GM08714 (cell line): Measurements from ENCODE around the gene PNISR.

Experiments
- H3K4me3 ChIP-seq: fragments of 200-500 bp; sonication (Bioruptor generic); 2 replicates; pipeline ENCODE4 v1.5.1; 2014; ENCODE audit warnings: mild to moderate bottlenecking, low read length, inconsistent platforms
- ZNF274 ChIP-seq: IDR thresholded peaks from 2 replicates; pipeline ENCODE4 v1.6.1; 2012; ENCODE audit warnings: mild to moderate bottlenecking, low read depth, low read length

Gene PNISR

DNA sequence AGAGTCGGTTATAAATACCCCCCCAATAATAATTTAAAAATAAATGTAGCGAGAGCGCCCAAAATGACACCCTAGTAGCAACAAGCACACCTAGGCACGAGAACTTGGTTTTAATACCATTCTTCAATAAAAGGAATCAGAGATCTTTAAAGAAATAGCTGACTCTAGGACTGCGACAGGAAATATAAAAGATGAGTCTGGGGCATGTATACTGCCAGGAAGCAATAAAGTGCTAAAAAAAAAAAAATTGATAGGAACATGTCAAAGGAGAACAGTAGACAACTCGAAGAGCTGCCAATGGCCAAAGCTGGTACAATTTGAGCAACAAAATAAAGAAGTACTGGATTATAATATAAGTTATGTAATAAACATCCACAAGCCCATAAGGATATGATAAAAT is 2.2 kb downstream of the PNISR start:
- no peak for TF ChIP-seq ZNF274
- peak overlapping the region; percentile 7; the same call in 1 of the 2 replicates for H3K4me3 ChIP-seq

- no peak overlapping the region for H3K4me3 ChIP-seq
- TF ChIP-seq ZNF274: no peak
Measured at GRCh38 chr6:99416892-99417767, 8.0 kb downstream of the PNISR start.

GRCh38 chr6:99416226-99416625 is 8.9 kb downstream of the PNISR start:
- H3K4me3 ChIP-seq: no peak overlapping the region
- TF ChIP-seq ZNF274: no peak

DNA sequence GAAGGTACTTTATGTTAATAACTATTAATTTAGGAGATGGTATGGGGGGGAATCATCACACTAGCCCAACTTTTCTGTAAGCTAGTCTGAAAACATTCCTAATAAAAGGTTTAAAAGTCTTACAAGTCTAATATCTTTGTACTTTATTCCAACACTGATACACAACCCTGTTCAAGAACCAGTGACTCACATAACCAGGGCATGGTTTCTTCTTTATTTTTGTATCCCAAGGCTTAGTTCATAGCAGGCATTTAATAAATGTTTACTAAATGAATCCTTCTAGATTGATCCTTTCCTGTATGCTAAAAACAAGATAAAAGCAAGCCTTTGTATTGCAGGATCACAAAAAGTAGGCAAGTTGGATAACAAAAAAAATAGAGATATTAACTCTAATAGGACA is 9.7 kb downstream of the PNISR start:
- no peak for TF ChIP-seq ZNF274
- H3K4me3 ChIP-seq: no peak overlapping the region

- no peak for TF ChIP-seq ZNF274
- H3K4me3 ChIP-seq: no peak overlapping the region
Measured at GRCh38 chr6:99412065-99412464, 13.0 kb downstream of the PNISR start.

DNA sequence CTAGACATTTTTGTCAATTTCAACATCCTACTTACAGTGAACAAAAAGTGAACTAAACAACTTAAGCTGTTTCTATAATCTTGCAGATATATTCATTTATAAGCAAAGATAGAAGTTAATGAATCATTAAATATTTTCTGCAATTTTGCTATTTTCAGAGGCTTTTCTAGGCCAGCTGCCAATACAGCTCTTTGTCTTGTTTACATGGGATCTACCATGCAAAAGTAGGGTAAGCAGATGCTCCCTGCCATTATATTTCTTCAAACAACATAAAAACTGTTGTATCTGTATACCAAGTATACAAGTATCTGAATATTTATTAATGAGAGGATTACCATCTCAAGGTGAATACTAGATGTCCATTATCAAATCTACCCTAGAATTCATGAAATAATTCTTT is 15.4 kb downstream of the PNISR start:
- no peak for TF ChIP-seq ZNF274
- H3K4me3 ChIP-seq: no peak overlapping the region

DNA sequence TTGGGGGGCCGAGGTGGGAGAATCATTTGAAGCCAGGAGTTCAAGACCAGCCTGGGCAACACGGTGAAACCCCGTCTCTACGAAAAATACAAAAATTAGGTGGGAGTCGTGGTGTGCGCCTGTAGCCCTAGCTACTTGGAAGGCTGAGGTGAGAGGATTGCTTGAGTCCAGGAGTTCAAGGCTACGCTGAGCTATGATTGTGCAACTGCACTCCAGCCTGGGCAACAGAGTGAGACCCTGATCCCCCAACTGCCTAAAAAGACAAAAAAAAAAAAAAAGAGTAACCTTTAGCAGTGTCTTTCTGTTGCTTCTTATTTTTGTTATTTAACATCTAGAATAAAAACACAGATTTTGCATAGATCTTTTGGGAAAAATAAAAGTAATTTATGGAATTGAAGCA is 18.0 kb downstream of the PNISR start:
- no peak overlapping the region for H3K4me3 ChIP-seq
- no peak for TF ChIP-seq ZNF274

DNA sequence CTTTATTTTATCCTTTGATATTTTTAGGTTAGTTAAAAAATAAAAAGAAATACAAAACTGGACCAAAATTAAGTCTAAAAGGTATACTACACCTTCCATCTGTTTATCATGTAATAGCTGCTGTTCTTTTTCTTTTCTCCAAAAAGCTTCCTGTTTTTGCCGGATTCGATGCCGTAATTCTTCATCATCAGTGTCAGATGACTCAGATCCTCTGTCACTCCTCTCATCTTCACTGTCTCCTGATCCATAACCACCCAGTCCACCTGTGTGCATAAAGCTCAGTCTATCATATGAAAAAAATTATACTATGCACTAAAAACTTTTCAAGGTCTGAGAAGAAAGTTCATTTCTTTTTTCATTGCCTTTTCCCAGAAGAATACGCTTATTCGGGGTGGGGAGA is 22.7 kb downstream of the PNISR start:
- no peak overlapping the region for H3K4me3 ChIP-seq
- no peak for TF ChIP-seq ZNF274

DNA sequence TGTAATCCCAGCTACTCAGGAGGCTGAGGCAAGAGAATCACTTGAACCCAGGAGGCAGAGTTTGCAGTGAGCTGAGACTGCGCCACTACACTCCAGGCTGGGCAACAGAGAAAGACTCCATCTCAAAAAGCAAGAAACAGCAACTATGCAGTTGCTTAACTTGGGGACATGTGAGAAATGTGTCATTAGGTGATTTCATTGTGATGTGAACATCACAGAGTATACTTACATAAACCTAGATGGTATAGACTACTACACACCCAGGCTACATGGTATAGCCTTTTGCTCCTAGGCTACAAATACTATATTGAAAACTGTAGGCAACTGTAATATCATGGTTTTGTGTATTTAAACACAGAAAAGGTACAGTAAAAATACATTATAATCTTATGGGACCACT is 27.8 kb downstream of the PNISR start:
- no peak for TF ChIP-seq ZNF274
- no peak overlapping the region for H3K4me3 ChIP-seq

DNA sequence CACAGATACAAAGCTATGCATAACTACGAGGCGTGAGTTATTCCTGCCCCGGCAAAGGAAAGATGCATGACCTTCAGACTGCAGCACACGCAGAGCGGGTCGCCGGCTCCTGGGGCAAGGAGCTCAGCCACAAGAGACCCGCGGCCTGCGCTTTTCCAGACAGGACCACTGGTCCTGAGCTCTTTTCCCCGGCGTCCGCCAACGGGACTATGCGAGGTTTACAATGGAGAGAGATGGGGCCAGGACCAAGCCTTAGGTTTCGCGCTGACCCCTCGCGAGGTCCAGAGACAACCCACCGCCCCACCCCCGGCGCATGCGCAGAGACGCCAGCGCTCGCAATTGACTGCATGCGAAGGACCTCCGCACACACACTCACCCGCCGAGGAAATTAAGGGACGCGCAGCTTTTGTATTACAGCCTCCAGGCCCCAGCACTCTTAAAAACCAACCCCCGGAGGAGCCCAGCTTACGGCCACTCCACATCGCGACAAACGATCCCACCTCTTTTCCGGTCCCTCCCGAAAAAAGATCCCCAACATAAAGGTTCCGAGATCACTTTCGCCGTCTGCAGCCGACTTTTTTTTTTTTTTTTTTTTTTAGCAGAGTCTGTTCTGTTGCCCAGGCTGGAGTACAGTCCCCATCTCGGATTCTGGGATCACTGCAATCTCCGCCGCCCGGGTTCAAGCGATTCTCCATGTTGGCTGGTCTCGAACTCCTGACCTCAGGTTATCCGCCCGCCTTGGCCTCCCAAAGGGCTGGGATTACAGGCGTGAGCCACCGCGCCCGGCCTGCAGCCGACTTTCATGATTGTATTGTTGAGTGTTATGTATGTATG is 31.2 kb downstream of the PNISR start, which contains the start of gene COQ3:
TSS of gene COQ3 (minus strand) at position 498 of the 834 bp plus-strand sequence. CDS start at position 482, 16 bp downstream.
- peak within 1 kb of the TSS; percentile 93 for H3K4me3 ChIP-seq
- no peak for TF ChIP-seq ZNF274

DNA sequence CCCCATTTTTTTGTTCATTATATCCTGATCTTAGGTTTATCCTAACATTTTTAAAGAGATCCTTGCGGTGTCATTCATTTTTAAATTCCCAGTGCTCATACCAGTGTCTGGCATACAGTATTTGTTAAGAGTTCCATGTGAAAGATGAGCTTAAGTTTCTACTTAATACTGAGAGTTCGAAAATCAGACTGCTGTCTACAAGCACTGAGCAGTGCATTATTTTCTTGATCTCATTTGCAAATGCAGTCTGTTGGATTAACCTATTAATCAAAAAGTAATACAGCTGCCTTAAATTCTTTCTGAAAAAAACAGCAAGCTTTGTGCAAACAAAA is 31.8 kb downstream of the PNISR start:
- TF ChIP-seq ZNF274: no peak
- peak overlapping the region; percentile 93 for H3K4me3 ChIP-seq

DNA sequence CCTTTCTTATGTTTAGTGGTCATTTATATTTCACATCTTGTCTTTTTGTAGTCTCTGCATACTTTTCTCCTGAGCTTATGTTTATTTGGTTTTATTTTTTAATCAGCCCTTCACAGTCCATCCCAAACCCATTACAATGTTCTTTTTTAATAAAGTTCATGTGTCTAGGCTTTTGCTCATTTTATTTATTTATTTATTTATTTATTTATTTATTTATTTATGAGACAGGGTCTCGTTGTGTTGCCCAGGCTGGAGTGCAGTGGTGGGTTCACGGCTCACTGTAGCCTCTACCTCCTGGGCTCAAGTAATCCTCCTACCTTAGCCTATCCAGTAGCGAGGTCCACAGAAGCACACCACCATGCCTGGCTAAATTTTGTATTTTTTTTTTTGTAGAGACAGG is 34.2 kb downstream of the PNISR start:
- no peak overlapping the region for H3K4me3 ChIP-seq
- no peak for TF ChIP-seq ZNF274

GRCh38 chr6:99384507-99384906 is 40.6 kb downstream of the PNISR start:
- no peak for TF ChIP-seq ZNF274
- no peak overlapping the region for H3K4me3 ChIP-seq

DNA sequence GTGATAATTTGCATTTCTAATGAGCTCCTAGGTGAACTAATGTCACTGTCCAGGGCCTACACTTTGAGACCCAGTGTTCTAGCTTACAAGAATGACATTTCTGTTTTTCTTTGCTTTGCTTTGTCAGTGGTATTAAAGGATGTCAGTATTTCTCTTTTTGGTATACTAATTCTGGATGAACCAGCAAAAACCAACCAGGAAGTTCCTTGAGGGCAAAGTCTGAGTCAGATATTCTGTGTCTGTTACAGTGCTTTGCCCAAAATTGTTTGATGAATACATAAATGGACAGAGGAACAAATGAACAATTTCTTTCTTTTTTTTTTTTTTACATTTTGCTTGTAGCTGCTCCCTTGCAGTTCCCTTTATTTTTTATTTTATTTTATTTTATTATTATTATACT is 46.5 kb downstream of the PNISR start:
- H3K4me3 ChIP-seq: no peak overlapping the region
- no peak for TF ChIP-seq ZNF274

DNA sequence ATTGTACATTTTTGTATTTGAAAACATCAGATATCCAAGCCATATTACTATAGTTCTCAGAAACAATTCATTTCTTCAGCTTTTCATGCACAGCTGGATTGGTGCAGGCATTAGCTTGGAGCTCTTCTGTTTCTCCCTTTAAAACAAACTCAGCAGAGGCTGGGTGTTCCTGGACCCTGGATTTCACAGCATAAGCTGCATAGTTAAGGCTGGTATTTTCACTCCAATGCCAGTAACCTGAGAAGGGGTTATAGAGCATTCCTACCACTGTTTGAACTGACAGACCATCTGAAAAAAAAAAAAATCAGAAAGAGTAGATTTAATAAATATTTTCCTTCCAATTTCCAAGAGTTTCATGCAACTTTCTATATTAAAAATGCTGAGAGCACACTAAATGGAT is 55.6 kb downstream of the PNISR start:
- no peak overlapping the region for H3K4me3 ChIP-seq
- no peak for TF ChIP-seq ZNF274

GRCh38 chr6:99366852-99367251 is 58.3 kb downstream of the PNISR start:
- TF ChIP-seq ZNF274: no peak
- H3K4me3 ChIP-seq: no peak overlapping the region
